ENCODE measurements around the gene CNOT6. TPM values are rescaled to one million over a fixed set of nuclear protein-coding genes. Genes with fewer than 3 reads are reported as not detected.
"Not testable (repeated sequence)": the region's sequence is repeated elsewhere in the genome, so short reads cannot be mapped to it uniquely, and the experiment has no call there.

The CNOT6 gene
- total and polyA plus RNA-seq, 11 donors, result 3.1 to 18.8 (median 12.9) TPM

GRCh38 chr5:180499684-180500083, 5.5 kb downstream of the CNOT6 start:
- 52 to 60% (median 54%) methylated on average over 3 of the region's 3 CpGs for WGBS, 4 donors
- Histone ChIP-seq H3K9me3 (no peaks in the 10 kb centered on the region), H3K4me1 (peaks cover 0 to 34% (median 19%) of the 10 kb centered on the region in 12 donors), H3K36me3 (peaks cover 0 to 6% (median 0%) of the 10 kb centered on the region in 9 donors), H3K27me3 (no peaks in the 10 kb centered on the region), H3K4me3 (no peak overlapping the region), H3K27ac (no peak overlapping the region)
- intact Hi-C loops (cut with DNase I), result no loop called here
- TF ChIP-seq, protein P1, sequence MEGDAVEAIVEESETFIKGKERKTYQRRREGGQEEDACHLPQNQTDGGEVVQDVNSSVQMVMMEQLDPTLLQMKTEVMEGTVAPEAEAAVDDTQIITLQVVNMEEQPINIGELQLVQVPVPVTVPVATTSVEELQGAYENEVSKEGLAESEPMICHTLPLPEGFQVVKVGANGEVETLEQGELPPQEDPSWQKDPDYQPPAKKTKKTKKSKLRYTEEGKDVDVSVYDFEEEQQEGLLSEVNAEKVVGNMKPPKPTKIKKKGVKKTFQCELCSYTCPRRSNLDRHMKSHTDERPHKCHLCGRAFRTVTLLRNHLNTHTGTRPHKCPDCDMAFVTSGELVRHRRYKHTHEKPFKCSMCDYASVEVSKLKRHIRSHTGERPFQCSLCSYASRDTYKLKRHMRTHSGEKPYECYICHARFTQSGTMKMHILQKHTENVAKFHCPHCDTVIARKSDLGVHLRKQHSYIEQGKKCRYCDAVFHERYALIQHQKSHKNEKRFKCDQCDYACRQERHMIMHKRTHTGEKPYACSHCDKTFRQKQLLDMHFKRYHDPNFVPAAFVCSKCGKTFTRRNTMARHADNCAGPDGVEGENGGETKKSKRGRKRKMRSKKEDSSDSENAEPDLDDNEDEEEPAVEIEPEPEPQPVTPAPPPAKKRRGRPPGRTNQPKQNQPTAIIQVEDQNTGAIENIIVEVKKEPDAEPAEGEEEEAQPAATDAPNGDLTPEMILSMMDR (IDR thresholded peaks at IDR 0.05), result no peak
- no peak for TF ChIP-seq POLR2A (IDR thresholded peaks at IDR 0.05)
- DNase-seq (no peak), ATAC-seq (no peak)

DNA sequence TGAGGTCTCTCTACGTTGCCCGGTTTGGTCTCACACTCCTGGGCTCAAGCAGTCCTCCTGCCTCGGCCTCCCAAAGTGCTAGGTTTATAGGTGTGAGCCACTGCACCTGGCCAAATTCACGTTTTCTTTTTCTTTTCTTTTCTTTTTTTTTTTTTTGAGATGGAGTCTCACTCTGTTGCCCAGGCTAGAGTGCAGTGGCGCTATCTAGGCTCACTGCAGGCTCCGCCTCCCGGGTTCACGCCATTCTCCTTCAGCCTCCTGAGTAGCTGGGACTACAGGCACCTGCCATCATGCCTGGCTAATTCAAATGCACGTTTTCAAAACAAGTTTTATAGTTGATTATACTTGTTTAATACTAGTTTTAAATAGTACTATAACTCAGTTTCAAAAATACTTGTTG, 6.1 kb downstream of the CNOT6 start:
- 93 to 95% (median 94%) methylated on average over 9 of the region's 9 CpGs for WGBS, 4 donors

GRCh38 chr5:180507661-180508060, 13.5 kb downstream of the CNOT6 start:
- H3K9me3 ChIP-seq, result no peaks in the 10 kb centered on the region
- intact Hi-C loops (cut with DNase I), result no loop called here
- 70 to 82% (median 79%) methylated on average over 6 of the region's 6 CpGs for WGBS, 4 donors
- no peak for ATAC-seq
- H3K27me3 ChIP-seq, result no peaks in the 10 kb centered on the region
- no peak overlapping the region for H3K4me3 ChIP-seq
- no peak for DNase-seq
- TF ChIP-seq, protein P1 (IDR thresholded peaks at IDR 0.05), result no peak
- TF ChIP-seq POLR2A (IDR thresholded peaks at IDR 0.05), result no peak
- H3K27ac ChIP-seq, result no peak overlapping the region
- H3K36me3 ChIP-seq, result peaks cover 0 to 4% (median 0%) of the 10 kb centered on the region in 9 donors
- no peaks in the 10 kb centered on the region for H3K4me1 ChIP-seq

More for the DNA sequence above, 6.1 kb downstream of the CNOT6 start:
- H3K9me3 ChIP-seq; H3K27me3 ChIP-seq; H3K36me3 ChIP-seq; H3K27ac ChIP-seq; H3K4me3 ChIP-seq; DNase-seq; ATAC-seq; intact Hi-C loops (cut with DNase I): not testable (repeated sequence)
- peaks cover 0 to 30% (median 16%) of the 10 kb centered on the region in 12 donors for H3K4me1 ChIP-seq

- no peak for DNase-seq
- no peak overlapping the region for H3K4me3 ChIP-seq
- no peak for ATAC-seq
- no peaks in the 10 kb centered on the region for H3K27me3 ChIP-seq
- WGBS, 4 donors, result 92 to 99% (median 97%) methylated on average over 3 of the region's 3 CpGs
- no peak overlapping the region for H3K27ac ChIP-seq
- TF ChIP-seq POLR2A (IDR thresholded peaks at IDR 0.05), result no peak
- TF ChIP-seq, protein P1 (IDR thresholded peaks at IDR 0.05), result no peak
- peaks cover 0 to 20% (median 0%) of the 10 kb centered on the region in 12 donors for H3K4me1 ChIP-seq
- H3K9me3 ChIP-seq, result no peaks in the 10 kb centered on the region
- intact Hi-C loops (cut with DNase I), result no loop called here
- no peaks in the 10 kb centered on the region for H3K36me3 ChIP-seq
Measured at GRCh38 chr5:180515294-180515693, 21.1 kb downstream of the CNOT6 start.

DNA sequence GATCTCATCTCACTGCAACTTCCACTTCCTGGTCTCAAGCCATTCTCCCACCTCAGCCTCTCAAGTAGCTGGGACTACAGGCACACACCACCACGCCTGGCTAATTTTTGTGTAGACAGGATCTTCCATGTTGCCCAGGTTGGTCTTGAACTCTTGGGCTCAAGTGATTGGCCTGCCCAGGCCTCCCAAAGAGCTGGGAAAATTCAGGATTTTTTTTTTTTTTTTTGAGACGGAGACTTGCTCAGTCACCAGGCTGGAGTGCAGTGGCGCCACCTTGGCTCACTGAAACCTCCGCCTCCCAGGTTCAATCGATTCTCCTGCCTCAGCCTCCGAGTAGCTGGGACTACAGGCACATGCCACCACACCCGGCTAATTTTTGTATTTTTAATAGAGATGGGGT, 21.8 kb downstream of the CNOT6 start:
- H3K36me3 ChIP-seq, result not testable (repeated sequence)
- peaks cover 0 to 20% (median 0%) of the 10 kb centered on the region in 12 donors for H3K4me1 ChIP-seq

More for the DNA sequence above, 21.8 kb downstream of the CNOT6 start:
- ATAC-seq; H3K4me3 ChIP-seq; H3K27ac ChIP-seq; H3K27me3 ChIP-seq; H3K9me3 ChIP-seq; intact Hi-C loops (cut with DNase I); DNase-seq: not testable (repeated sequence)
- WGBS, 4 donors, result 95 to 97% (median 96%) methylated on average over 7 of the region's 7 CpGs

All from heart left ventricle (tissue), 16 donors.